Nephron progenitor cell (in vitro differentiated cells): Measurements from ENCODE around the gene ARHGEF4.

Experiments used
- DNase-seq: peaks from one replicate; pipeline ENCODE4 v3.0.0; 2021
- H3K27ac Mint-ChIP-seq: 2 replicates; pipeline ENCODE4 v1.8.0; 2021; ENCODE audit warnings: mild to moderate bottlenecking, moderate library complexity, mixed read lengths
- H3K27me3 Mint-ChIP-seq: 2 replicates; pipeline ENCODE4 v1.8.0; 2021; ENCODE audit warnings: mild to moderate bottlenecking, low read depth, mixed read lengths; ENCODE audit not compliant: poor library complexity
- H3K36me3 Mint-ChIP-seq: 2 replicates; pipeline ENCODE4 v1.8.0; 2021; ENCODE audit warnings: low read depth, mixed read lengths
- H3K4me1 Mint-ChIP-seq: 2 replicates; pipeline ENCODE4 v1.8.0; 2021; ENCODE audit warnings: mixed read lengths
- H3K4me3 Mint-ChIP-seq: 2 replicates; pipeline ENCODE4 v1.8.0; 2021; ENCODE audit warnings: mild to moderate bottlenecking, moderate library complexity, mixed read lengths
- H3K9me3 Mint-ChIP-seq: 2 replicates; pipeline ENCODE4 v1.8.0; 2021; ENCODE audit warnings: mild to moderate bottlenecking, moderate library complexity, mixed read lengths
- CTCF ChIP-seq: fragments of 200-600 bp; sonication (generic); IDR thresholded peaks from 2 replicates; pipeline ENCODE4 v1.5.0; 2021; ENCODE audit warnings: antibody characterized with exemption

ARHGEF4 gene

DNA sequence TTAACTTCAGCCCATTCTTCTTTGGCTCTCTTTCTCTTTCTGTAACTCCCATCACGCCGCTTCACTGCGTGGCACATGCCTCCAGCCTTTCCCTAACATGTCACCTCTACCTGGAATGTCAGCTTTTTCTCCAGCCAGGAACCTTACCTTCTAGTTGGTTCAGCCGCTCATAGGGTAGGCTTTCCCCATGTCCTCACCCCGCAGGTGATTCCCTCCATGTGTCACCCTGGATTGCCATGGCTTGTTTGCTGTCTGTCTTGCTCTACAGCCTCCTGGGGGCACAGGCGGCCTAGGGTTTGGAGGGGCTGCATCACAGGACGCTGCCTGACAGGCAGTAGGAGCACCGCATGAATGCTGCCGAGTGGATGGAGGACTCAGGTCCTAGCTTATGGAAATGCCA lies 39.2 kb downstream of the ARHGEF4 start:
- Mint-ChIP-seq H3K9me3 (peaks cover 31% of the 10 kb centered on the region), H3K27me3 (no peaks in the 10 kb centered on the region), H3K36me3 (no peaks in the 10 kb centered on the region), H3K4me3 (no peak overlapping the region), H3K27ac (no peak overlapping the region), H3K4me1 (peaks cover 18% of the 10 kb centered on the region)
- no peak for TF ChIP-seq CTCF
- DNase-seq: no peak

GRCh38 chr2:130877258-130877657 lies 40.5 kb downstream of the ARHGEF4 start:
- no peaks in the 10 kb centered on the region for H3K36me3 Mint-ChIP-seq
- peaks cover 10% of the 10 kb centered on the region for H3K4me1 Mint-ChIP-seq
- DNase-seq: no peak
- no peak overlapping the region for H3K4me3 Mint-ChIP-seq
- no peak overlapping the region for H3K27ac Mint-ChIP-seq
- no peaks in the 10 kb centered on the region for H3K27me3 Mint-ChIP-seq
- no peak for TF ChIP-seq CTCF
- peaks cover 31% of the 10 kb centered on the region for H3K9me3 Mint-ChIP-seq

DNA sequence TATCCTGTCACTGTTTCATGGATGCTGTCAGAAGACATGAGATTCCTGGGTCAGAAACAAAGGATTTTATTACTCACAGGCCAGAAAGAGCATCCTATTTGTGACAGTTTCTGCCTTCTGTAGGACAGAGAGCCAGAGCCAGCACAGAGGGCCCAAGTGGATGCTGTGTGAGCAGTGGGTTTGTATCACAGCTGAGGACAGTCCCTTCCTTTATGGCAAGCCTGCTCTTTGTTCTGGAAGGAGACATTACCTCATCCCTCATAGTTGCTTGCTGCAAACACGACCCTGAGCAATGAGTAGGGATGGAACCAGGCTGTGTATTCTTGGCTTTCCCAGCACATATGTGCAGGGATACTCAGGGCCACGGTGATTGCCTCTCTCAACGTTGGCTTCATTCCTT lies 41.6 kb downstream of the ARHGEF4 start:
- peaks cover 31% of the 10 kb centered on the region for H3K9me3 Mint-ChIP-seq
- H3K4me3 Mint-ChIP-seq: no peak overlapping the region
- H3K4me1 Mint-ChIP-seq: peaks cover 5% of the 10 kb centered on the region
- no peaks in the 10 kb centered on the region for H3K36me3 Mint-ChIP-seq
- H3K27ac Mint-ChIP-seq: no peak overlapping the region
- no peak for DNase-seq
- TF ChIP-seq CTCF: no peak
- H3K27me3 Mint-ChIP-seq: peaks cover under 1% of the 10 kb centered on the region

DNA sequence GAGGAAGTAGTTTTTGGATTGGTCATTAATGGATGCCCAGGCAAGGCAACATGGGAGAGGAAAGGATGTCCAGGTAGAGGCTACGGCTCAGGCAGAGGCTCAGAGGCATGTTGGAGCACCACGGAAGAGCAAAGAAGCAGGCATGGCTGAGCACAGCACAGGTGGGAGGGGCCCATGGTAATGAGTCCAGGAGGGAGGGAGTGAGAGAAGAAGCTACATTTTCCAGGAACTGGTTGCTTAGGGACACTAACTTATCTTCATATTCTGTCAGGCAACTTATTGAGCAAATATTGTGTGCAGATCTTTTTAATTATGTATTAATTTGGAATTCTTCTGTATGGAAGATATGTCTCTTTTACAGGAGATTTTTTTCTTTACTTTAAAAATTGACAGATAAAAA lies 42.2 kb downstream of the ARHGEF4 start:
- DNase-seq: no peak
- Mint-ChIP-seq H3K4me3 (no peak overlapping the region), H3K4me1 (peaks cover 5% of the 10 kb centered on the region), H3K27ac (no peak overlapping the region), H3K36me3 (no peaks in the 10 kb centered on the region), H3K27me3 (peaks cover 3% of the 10 kb centered on the region), H3K9me3 (peaks cover 31% of the 10 kb centered on the region)
- TF ChIP-seq CTCF: no peak

- Mint-ChIP-seq H3K36me3 (no peaks in the 10 kb centered on the region), H3K9me3 (peaks cover 15% of the 10 kb centered on the region), H3K27me3 (peaks cover 3% of the 10 kb centered on the region), H3K27ac (no peak overlapping the region), H3K4me3 (no peak overlapping the region), H3K4me1 (no peaks in the 10 kb centered on the region)
- no peak for TF ChIP-seq CTCF
- DNase-seq: no peak
Observed at GRCh38 chr2:130882111-130882690, 45.5 kb downstream of the ARHGEF4 start.

DNA sequence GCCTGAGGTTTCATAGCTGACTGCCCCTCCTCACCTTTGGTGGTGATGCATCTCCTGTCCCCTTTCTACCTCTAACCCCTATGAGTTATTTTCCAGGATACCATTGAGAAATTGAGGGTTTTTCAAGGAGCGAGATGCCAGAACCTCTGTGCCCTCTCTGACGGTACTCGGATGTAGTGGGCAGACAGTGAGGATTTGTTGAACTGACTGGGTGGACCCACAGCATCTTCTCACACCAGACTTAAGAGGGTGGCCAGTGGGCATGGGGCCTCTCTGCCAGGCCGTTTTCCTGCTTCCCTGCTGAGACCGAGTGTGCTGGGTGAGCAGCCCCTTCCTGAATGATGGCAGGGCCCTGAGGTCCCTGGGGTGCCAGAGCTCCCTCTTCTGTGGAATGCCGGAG lies 46.3 kb downstream of the ARHGEF4 start:
- Mint-ChIP-seq H3K4me3 (no peak overlapping the region), H3K36me3 (no peaks in the 10 kb centered on the region)

More for the DNA sequence above, 46.3 kb downstream of the ARHGEF4 start:
- Mint-ChIP-seq H3K9me3 (peaks cover 11% of the 10 kb centered on the region), H3K4me1 (no peaks in the 10 kb centered on the region), H3K27me3 (peaks cover 6% of the 10 kb centered on the region), H3K27ac (no peak overlapping the region)
- no peak for DNase-seq
- no peak for TF ChIP-seq CTCF
